Brain pericyte (primary cell): ENCODE measurements around the gene USP25.

Experiments
- DNase-seq: peaks from one replicate; pipeline ENCODE4 v3.0.0-alpha.2; 2012; ENCODE audit warnings: low read depth, low spot score

USP25 gene

GRCh38 chr21:15763359-15763758, 33.6 kb downstream of the USP25 start:
- DNase-seq, result no peak

GRCh38 chr21:15764878-15765277, 35.1 kb downstream of the USP25 start:
- DNase-seq, result no peak

GRCh38 chr21:15766952-15767603, 37.3 kb downstream of the USP25 start:
- no peak for DNase-seq

- DNase-seq, result no peak
These were observed 38.3 kb downstream of the USP25 start for GRCh38 chr21:15768045-15768601.

- no peak for DNase-seq
These were observed 39.1 kb downstream of the USP25 start for GRCh38 chr21:15768853-15769252.

- no peak for DNase-seq
These were observed 41.5 kb downstream of the USP25 start for GRCh38 chr21:15771311-15771710.

- DNase-seq, result no peak
These were observed 42.9 kb downstream of the USP25 start for GRCh38 chr21:15772654-15773053.

- DNase-seq, result no peak
These were observed 44.8 kb downstream of the USP25 start for GRCh38 chr21:15774590-15774989.

- no peak for DNase-seq
These were observed 45.5 kb downstream of the USP25 start for GRCh38 chr21:15775291-15775690.

GRCh38 chr21:15775981-15776380, 46.2 kb downstream of the USP25 start:
- no peak for DNase-seq

- no peak for DNase-seq
These were observed 47.0 kb downstream of the USP25 start for GRCh38 chr21:15776818-15777217.

GRCh38 chr21:15781986-15782385, 52.2 kb downstream of the USP25 start:
- no peak for DNase-seq

GRCh38 chr21:15788847-15789523, 59.2 kb downstream of the USP25 start:
- DNase-seq, result no peak

GRCh38 chr21:15793109-15793508, 63.3 kb downstream of the USP25 start:
- no peak for DNase-seq

- no peak for DNase-seq
These were observed 63.9 kb downstream of the USP25 start for GRCh38 chr21:15793550-15794235.

- no peak for DNase-seq
These were observed 64.6 kb downstream of the USP25 start for GRCh38 chr21:15794277-15794912.

- no peak for DNase-seq
These were observed 65.8 kb downstream of the USP25 start for GRCh38 chr21:15795533-15795932.

GRCh38 chr21:15797577-15798363, 68.0 kb downstream of the USP25 start:
- DNase-seq, result no peak

GRCh38 chr21:15801352-15801863, 71.6 kb downstream of the USP25 start:
- DNase-seq, result no peak

- DNase-seq, result no peak
These were observed 74.6 kb downstream of the USP25 start for GRCh38 chr21:15804247-15805005.
